Measurements from ENCODE around the gene DNAJC11.

GRCh38 chr1:6692956-6693355 lies 8.7 kb downstream of the DNAJC11 start:
- no peak for TF ChIP-seq GATA2 (IDR thresholded peaks at IDR 0.05; ENCODE audit: low read depth, low read length)
- no peak for TF ChIP-seq GATA3 (IDR thresholded peaks at IDR 0.05; ENCODE audit: low read depth, low read length)

Data from SH-SY5Y (cell line).